ENCODE data around the gene ZBTB40.

GRCh38 chr1:22576150-22576544 lies 124.5 kb downstream of the ZBTB40 start:
- TF ChIP-seq CTCF (IDR thresholded peaks at IDR 0.05) (no peak), POLR2A (IDR thresholded peaks at IDR 0.05) (no peak)
